Measurements from ENCODE around the gene VPS13D.

The VPS13D gene

DNA sequence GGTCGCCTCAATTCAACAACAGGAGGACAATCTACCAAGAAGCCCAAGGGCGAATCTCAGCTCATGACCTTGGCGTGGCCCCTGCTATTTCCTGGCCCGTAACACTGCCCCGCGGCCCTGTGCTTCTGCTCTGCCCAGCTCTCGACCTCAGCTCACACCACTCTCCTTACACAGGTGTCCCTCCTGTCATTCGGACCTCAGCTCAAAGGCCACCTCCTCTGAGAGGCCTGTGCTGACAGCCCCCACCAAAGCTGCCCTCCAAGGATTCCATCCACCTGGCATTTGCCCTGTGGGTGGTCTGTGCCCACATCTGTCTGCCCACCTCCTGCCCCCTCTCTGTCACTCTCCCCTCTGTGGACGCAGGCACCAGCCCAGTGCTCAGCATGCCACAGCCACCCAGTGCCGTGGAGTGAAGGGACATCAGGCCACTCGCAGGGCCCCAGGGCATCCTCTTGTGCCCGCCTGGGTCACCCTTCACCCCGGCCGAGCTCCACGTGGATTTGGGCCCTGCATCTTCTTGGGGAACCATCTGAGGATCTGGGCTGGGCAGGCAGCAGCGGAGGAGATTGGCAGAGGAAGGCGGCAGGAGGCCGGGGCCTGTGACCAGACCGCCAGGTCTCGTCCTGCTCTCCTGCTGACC, 317.9 kb downstream of the VPS13D start:
- no peak for DNase-seq

- DNase-seq, result no peak
These were observed 318.6 kb downstream of the VPS13D start for GRCh38 chr1:12548279-12548972.

DNA sequence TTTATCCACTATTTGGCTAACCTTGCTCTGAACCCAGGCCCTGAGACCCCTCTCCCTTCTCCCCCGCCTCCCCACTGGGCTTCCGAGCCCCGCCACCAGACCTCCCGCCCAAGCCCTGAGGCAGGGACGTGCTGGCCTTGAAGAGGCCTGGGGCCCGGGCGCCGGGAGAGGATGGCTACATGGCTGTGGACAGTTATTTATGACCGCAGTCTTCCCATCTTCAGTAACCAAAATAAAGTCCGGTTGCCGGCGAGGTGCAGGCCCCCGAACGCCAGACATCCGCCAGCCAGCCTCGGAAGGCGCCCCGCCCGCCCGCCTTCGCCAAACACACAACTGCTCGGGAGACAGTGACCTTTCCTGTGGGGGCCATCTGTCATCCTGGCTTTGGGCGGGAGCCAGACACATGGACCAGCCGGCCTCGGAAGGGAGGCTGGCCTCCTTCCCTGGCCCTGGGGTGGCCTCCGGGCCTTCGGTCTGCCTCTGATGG, 319.2 kb downstream of the VPS13D start:
- no peak for DNase-seq

DNA sequence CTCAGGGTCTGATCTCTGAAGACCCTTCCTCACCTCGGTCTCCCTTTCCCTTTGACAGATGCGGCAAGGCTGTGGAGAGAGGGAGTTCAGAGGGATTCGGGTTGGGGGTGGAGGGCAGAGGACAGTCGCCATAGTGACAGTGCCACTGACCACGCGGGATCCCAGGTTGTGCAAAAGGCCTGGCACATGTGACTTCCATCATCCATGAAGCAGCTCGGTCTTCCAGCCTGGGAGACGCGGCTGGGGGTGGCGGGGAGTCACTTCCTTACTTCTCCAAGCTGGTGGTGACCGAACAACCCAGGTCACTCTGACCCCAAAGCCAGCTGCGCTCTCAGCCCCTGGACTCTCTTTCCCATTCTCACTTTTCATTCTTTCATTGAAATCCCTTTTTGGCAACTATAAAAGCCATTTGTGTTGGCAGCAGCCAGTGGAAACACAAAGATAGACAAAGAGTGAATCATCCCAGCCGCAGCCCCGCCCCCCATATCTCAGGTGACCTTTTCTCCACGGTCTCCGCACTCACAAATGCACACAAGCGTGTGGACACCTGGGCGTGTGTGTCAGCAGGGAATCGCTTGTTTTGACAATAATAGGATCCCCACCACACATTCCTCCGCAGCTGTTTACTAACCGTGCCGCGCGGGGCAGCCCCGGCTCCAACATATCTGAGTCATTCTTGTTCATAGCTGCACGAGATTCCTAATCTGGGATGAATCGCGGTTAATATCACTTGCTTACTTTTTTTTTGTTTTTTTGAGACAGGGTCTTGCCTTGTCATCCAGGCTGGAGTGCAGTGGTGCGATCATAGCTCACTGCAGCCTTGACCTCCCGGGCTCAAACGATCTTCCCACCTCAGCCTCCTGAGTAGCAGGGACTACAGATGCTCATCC, 319.9 kb downstream of the VPS13D start:
- DNase-seq, result peak; percentile 18 to 19

DNA sequence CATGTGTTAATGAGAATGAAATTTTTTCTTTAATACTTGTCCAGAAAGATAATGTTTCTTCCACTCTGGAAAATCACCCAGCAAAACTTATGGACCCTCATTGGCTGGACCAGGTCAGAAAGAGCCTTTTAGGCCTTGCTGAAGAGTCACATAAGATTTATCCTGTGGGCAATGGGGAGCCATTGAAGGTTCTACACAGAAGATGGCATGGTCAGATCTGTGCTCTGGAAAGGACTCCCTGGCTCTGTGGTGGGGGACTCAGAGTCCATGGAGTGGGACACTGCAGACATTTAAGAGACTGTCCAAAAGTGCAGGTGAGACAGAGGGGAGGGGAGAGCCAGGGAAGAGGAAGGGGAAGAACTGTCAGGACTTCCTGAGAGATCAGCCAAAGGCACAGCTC, 321.8 kb downstream of the VPS13D start:
- no peak for DNase-seq

DNA sequence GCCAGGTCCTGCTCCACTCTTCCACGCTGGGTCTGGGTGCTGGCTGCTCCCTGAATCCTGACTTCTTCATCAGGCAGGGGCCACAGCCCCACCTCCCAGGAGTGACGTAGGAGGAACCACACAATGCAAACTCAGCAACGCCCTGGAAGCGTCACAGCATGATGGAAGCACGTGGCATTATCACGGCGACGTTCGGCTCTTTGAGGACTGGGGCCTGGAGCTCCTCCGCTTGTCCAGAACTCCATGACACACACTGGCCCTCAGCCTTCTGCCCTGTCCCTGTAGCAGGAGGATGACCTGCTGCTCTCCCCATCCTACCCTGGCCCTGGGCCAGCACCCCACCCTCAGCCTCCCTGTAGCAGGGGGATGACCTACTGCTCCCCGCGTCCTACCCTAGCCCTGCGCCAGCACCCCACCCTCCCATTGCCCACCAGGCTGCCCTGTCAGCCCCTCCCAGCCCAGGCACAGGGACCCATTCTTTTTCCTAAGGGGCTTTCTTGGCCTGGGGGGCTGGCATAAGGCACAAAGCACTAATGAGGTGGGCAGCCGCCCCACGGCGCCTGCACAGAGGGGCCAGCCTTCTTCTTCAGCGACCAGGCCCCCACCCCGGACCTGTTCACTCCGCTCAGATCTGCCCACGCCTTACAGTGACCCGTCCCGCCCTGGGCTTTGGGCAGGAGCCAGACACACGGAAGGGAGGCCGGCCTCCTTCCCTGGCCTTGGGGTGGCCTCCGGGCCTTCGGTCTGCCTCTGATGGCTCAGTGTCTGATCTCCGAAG, 322.5 kb downstream of the VPS13D start:
- no peak for DNase-seq

DNA sequence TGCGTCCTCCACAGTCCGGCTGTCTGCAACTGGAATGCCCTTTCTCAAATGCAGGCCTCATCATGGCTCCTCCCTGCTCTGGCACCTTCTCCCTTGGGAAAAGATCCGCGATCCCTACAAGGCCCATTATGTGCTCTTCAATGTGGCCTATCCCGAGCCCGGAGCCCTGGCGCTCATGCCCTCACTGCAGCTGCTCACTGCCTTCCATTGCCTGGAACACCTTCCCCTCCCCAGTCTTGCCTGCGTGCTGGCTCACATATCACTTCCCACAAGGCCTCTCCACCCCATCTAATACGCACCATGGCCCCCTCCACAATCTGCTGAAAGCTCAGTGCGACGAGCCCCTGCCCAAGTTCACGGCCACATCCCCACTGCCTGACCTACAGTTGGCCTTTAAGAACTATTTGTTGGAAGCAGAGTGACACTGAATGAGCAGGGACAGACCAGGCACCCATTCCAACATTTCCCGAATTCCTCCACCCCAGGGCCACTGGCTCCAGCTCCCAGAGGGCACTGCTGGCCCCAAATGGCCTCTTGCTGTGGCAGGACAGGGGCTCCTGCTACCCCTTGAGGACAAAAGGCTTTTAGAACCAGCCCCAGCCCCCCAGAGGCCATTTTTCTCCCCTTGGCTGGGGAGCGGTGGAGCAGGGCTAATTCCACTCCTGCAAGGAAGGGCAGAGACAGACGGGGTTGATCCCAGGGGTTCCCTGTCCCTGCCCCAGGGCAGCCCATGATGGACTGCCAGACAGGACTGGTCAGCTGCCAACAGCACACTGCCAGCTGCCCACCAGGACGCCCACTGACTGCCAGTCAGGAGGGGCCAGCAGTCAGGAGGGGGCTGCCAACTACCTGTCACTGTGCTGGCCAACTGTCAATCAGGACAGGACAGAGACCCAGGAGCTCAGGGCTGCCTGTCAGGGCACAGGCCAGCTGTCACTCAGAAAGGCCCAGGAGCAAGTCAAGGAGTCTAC, 323.4 kb downstream of the VPS13D start:
- DNase-seq, result no peak

- DNase-seq, result no peak
These were observed 324.1 kb downstream of the VPS13D start for GRCh38 chr1:12553963-12554362.

GRCh38 chr1:12554521-12555305, 324.9 kb downstream of the VPS13D start:
- DNase-seq, result no peak

DNA sequence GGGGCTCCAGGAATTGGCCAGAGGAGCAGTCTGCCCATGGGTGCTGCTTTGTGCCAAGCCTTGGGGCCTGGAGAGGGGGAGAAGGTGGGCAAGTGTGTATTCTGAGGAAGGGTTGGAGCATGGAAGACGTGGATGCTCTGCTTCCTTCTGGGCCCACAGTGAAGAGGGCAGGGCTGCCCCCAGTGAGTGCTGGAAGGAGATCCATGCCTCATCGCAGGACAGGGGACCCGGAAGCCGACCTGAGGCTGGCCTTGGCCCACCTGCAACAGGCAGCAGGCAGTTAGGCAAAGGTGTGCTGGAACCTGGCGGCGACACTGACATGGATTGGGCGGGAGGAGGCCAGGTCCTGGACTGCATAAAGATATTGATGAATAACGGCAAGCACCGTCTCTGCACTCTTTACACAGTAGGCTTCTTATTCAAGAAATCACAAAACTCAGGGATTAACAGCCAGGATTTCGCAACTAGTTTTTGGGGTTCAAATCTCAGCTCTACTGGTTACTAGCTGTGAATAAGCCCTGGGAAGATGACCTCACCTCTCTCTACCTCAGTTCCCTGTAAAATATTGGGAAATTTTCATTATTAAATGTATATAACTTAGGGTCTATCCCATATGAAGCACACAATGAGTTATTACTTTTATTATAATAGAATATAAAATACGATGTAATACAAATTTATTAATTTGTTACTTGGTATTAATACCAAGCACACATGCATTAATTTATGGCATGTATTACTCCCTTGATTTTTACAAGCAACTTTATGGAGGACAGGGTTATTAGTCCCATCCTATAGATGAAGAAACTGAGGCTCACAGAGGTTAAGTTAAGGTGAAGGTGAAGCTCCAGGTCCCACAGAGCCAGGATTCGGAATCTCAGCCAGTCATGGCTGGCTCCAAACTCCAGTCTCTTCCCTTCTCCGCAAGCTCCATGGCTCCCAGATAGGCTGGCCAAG, 325.9 kb downstream of the VPS13D start:
- no peak for DNase-seq

DNA sequence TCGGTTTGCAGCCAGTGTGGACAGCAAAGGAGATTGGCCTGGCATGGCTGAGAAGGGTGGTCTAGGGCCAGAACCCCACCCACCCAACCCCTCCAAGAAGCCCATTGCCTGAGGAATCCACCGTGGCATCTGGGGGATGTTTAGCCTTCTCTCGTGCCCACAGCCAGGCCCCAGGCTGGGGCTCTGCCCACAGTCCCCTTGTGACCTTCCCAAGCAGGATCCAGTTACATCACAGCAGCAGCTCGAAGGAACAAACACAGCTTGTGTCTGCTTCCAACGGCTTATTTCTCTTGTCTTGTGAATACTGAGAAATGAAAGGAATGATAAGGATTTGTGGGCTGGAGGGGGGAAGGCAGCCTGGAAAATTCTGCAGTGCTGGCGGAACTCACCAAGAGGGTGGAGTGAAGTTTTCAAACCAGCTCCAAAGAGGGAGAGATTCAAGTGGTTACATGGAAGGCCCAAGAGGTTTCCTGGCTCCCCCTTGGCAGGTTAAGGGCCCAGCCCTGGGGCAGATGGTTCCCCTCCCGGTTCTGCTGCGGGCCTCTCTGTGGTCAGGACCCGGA, 326.6 kb downstream of the VPS13D start:
- no peak for DNase-seq

- DNase-seq, result no peak
These were observed 327.4 kb downstream of the VPS13D start for GRCh38 chr1:12556957-12557935.

DNA sequence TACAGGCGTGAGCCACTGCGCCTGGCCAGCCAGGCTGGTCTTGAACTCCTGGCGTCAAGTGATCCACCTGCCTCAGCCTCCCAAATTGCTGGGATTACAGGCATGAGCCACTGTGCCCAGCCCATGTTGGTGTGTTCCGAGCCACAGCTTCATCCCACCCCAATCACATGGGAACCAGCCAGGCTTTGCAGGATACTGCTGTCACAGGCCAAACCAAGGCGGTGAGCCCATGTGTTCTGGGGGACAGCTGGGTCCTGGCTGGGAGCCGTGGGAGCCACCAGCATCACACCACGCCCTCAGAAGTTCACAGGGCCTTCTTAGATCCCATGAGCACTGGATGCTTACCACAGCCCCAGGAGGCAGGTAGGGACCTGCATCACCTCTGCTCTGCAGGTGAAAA, 331.3 kb downstream of the VPS13D start:
- DNase-seq, result no peak

Data from activated CD4-positive, alpha-beta T cell treated with anti-CD3 and anti-CD28 coated beads, Interleukin-2, amount 50 U/mL, for 4 hours (primary cell).